ENCODE measurements around the gene DNAH10. TPM values are rescaled to one million over a fixed set of nuclear protein-coding genes. Genes with fewer than 3 reads are reported as not detected.

DNAH10 gene
- total RNA-seq, 1 donor = 0.43 TPM

GRCh38 chr12:123765504-123766035 is 3.5 kb downstream of the DNAH10 start:
- H3K4me3 ChIP-seq (ENCODE audit: low read depth, low read length) = no peak overlapping the region
- TF ChIP-seq CTCF (IDR thresholded peaks at IDR 0.05; ENCODE audit: insufficient read depth, low read depth, low read length) = no peak
- DNase-seq (ENCODE audit: low read depth) = no peak

- DNase-seq (ENCODE audit: low read depth) = no peak
- no peak for TF ChIP-seq CTCF (IDR thresholded peaks at IDR 0.05; ENCODE audit: insufficient read depth, low read depth, low read length)
Observed at GRCh38 chr12:123767613-123768012, 5.5 kb downstream of the DNAH10 start.

GRCh38 chr12:123771261-123771660 is 9.2 kb downstream of the DNAH10 start:
- no peak overlapping the region for H3K4me3 ChIP-seq (ENCODE audit: low read depth, low read length)
- TF ChIP-seq CTCF (IDR thresholded peaks at IDR 0.05; ENCODE audit: insufficient read depth, low read depth, low read length) = no peak
- no peak for DNase-seq (ENCODE audit: low read depth)

More at GRCh38 chr12:123767613-123768012, 5.5 kb downstream of the DNAH10 start:
- no peak overlapping the region for H3K4me3 ChIP-seq (ENCODE audit: low read depth, low read length)

- no peak for TF ChIP-seq CTCF (IDR thresholded peaks at IDR 0.05; ENCODE audit: insufficient read depth, low read depth, low read length)
- no peak overlapping the region for H3K4me3 ChIP-seq (ENCODE audit: low read depth, low read length)
- no peak for DNase-seq (ENCODE audit: low read depth)
Observed at GRCh38 chr12:123772074-123772473, 10.0 kb downstream of the DNAH10 start.

- no peak overlapping the region for H3K4me3 ChIP-seq (ENCODE audit: low read depth, low read length)
- no peak for DNase-seq (ENCODE audit: low read depth)
Observed at GRCh38 chr12:123773375-123773774, 11.3 kb downstream of the DNAH10 start.

GRCh38 chr12:123779551-123779950 is 17.4 kb downstream of the DNAH10 start:
- DNase-seq (ENCODE audit: low read depth) = no peak
- no peak overlapping the region for H3K4me3 ChIP-seq (ENCODE audit: low read depth, low read length)
- no peak for TF ChIP-seq CTCF (IDR thresholded peaks at IDR 0.05; ENCODE audit: insufficient read depth, low read depth, low read length)

More at GRCh38 chr12:123773375-123773774, 11.3 kb downstream of the DNAH10 start:
- no peak for TF ChIP-seq CTCF (IDR thresholded peaks at IDR 0.05; ENCODE audit: insufficient read depth, low read depth, low read length)
